GM20431 (cell line): Measurements from ENCODE around the gene SLC35B2.

ENCODE experiments used
- in situ Hi-C: fragments of 300-500 bp; cut with MseI, MboI; formaldehyde crosslinking; loops from one replicate; pipeline ENCODE4 v1.15.0; 2020; ENCODE audit warnings: low sequenced_read_pairs; ENCODE audit not compliant: unreplicated experiment

Gene SLC35B2, protein sequence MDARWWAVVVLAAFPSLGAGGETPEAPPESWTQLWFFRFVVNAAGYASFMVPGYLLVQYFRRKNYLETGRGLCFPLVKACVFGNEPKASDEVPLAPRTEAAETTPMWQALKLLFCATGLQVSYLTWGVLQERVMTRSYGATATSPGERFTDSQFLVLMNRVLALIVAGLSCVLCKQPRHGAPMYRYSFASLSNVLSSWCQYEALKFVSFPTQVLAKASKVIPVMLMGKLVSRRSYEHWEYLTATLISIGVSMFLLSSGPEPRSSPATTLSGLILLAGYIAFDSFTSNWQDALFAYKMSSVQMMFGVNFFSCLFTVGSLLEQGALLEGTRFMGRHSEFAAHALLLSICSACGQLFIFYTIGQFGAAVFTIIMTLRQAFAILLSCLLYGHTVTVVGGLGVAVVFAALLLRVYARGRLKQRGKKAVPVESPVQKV

GRCh38 chr6:44257025-44257752, at the start of gene SLC35B2:
TSS of gene SLC35B2 (minus strand) at chr6:44257528. CDS start at chr6:44257410, 118 bp downstream.
- in situ Hi-C loops: no loop called here

DNA sequence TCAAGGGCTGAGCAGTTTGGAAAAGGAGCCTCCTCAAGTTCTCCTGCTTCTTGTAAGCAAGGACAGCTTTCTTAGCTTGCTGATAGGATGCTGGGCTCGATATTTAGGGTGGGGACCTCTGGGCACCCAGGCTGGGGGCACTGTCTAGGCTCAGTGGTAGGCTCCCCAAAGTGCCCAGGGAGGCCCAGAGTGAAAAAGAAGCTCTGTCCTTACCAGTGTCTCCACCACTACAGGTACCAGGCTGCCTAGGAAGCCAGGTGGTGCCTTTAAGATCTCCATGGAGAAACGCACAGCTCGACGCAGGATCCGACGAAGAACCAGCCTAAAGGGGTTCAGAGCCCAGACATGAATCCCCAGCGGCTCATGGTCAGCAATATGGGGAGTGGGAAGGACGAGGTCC, 49.4 kb upstream of the SLC35B2 start:
- in situ Hi-C loops: no loop called here

- in situ Hi-C loops: no loop called here
Measured at GRCh38 chr6:44305200-44305725, 47.9 kb upstream of the SLC35B2 start.

DNA sequence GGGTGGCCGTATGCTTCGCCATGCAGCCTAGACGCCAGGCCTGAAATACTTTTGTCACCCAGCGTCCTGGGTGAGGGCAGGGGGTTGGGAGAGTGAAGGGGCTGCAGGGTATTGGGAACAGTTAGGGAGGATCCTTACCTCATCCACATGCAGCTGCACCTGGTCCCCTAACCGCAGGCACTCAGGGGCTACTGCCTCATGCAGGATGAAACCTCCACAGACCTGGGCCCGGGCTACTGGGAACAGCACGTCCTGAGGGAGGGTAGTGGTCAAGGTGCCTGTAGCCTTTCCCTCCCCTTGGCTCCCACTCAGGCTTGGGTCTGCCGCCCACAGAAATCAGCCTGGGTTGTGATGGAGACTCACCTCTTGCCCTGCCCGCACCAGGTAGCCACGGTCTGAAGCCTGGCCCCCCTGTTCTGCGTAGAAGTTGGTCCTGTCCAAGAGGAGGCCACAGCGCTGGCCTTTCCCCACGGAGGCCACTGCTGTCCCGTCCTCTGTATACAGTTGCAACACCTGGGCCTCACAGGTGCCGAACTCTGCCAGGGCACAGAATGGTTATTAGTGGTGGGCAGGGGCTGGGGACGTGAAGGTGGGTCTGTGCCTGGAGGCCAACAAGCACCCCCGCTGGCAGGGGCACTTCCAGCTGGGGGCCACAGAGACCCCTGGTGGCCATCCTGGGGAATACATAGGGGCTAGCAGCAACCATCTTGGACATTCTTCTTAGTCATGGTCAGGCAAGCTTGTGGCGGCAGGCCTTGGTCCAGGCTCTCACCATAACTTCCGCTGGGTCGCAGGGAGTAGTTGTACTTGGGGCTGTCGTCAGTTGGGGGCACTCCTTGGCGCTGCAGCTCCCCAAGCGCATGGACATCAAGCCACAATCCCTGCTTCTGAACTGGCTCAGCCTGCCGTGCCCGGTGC, 47.2 kb upstream of the SLC35B2 start:
- in situ Hi-C loops: no loop called here

- in situ Hi-C loops: no loop called here
Measured at GRCh38 chr6:44303842-44304241, 46.5 kb upstream of the SLC35B2 start.

DNA sequence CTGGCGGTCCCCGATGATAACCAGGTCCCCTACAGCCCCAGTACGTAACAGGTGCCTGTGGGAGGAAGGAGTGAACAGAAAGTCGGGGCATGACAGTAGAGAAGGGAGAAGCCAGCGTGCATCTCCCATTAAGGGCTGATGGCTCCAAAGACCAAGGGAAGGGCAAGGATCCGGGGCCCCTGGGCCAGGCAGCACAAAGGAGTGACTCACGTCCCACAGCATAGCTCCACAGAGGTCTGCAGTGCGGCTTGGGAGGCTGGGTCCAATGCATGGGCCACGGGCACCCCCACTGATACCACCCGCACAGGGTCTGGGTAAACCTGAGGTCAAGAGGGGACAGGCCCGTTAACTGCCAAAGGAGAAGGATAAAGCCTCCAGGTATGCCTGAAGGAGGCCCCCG, 45.5 kb upstream of the SLC35B2 start:
- in situ Hi-C loops: no loop called here

DNA sequence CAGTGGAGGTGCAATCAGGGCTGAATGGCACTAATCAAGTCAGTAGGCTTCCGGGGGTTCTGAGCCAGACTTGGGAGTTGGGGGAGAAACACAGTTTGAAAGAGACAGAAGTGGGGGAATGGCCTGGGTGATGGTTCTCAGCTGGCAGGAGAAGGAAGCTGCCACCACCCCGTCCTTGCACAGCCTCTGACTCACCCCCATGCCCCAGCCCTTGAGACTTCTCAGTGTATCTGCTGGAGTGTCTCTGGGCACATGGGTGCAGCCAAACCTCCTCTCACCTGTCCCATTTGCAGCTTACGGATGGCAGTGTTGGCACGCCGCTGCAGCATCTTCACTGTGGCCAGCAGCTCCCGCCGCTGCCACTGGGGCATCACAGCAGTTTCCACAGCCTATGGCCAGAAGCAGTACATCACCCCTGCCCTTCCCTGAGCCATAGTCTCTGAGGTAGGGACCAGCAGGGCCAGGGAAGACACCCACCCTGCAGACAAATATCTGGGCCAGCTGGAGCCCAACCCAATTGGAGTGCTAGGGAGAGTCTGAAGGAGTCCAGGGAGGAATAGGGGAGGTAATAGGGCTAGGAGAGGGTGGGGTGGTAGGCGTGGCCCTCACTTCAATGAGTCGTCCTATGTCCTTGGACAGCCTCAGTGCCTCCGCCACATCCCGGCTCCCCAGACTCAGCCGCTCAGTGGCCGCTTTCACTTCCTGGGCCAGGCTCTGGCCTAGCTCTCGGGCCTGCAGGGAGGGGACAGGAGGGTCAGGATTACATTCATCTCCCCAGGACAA, 44.6 kb upstream of the SLC35B2 start:
- in situ Hi-C loops: no loop called here

- in situ Hi-C loops: no loop called here
Measured at GRCh38 chr6:44301106-44301505, 43.8 kb upstream of the SLC35B2 start.

DNA sequence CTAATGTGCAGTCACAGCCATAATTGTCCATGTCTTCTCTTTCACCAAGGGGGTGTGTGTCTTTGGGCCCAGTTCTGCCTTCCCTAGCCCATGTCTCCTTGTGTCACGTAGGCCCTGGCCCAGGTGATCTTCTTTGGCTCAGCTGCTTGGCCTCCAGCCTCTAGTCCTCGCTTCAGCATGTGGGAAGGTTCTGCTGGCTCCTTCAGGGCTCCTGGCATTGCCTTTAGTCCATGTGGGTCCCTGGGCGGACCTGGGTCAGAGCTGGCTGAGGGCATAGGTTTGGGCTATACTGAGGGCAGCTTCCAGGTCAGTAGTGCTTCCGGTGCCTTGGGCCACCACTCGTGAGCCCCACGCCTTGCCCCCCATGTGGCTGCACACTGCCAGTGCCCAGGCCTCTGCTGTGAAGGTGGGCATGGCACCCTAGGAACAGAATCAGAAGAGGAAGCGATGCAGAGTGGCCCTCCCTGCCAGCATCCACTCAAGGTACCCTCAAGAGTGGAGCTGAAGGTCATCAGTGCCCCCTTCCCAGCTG, 43.0 kb upstream of the SLC35B2 start:
- in situ Hi-C loops: no loop called here

GRCh38 chr6:44298864-44299263, 41.5 kb upstream of the SLC35B2 start:
- in situ Hi-C loops: no loop called here

GRCh38 chr6:44298055-44298803, 40.9 kb upstream of the SLC35B2 start:
- in situ Hi-C loops: no loop called here

DNA sequence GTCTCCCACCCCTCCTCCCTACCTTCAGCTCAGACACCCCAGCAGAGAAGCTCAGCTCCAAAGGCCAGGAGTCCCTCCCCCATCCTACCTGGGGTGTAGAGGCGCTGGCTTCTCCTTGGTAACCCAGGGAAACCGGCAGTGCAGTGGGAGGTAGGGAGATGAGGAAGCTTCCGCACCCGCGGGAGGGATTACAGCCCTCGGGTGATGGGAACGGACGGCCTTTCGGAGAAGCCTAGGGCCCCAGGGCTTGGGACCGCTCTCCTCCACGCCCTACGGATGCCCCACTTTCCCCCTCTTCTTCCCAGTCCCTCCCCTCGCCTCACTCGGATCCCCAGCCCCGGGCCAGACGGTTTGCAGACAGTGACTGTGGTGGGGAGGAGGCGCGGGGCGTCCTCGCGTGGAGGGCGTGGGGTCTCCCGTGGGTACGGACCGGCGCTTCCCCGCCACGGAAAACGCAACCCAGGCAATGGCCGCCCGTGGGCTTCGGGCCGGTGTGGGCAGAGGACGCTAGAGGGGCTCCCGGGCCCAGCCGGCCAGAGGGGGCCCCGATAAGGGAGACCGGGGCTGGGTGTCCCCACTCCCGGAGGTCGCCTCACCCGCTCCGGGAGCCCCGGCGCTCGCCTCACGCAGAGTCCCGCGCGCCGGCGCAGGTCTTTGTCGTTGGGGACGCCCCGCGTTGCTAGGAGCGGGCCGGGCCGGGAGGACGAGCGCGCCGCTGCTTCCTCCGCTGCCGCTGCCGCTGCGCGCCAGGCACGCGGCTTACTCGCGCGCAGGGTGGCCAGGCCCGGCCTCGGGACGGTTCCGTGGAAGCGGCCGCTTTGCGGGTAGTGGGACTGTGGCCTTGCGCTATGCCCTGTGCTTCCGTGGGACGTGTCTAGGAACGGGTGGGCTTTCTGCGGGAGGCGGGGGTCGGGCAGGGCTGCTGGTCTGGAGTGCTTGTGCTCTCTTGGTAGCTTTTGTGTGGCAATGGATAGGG, 40.0 kb upstream of the SLC35B2 start:
- in situ Hi-C loops: no loop called here

- in situ Hi-C loops: no loop called here
Measured at GRCh38 chr6:44294832-44295791, 37.8 kb upstream of the SLC35B2 start.

GRCh38 chr6:44292661-44293365, 35.5 kb upstream of the SLC35B2 start:
- in situ Hi-C loops: no loop called here

GRCh38 chr6:44291841-44292240, 34.5 kb upstream of the SLC35B2 start:
- in situ Hi-C loops: no loop called here
